Chondrocyte (in vitro differentiated cells): ENCODE data around the gene SEMA3C. TPM values are rescaled to one million over a fixed set of nuclear protein-coding genes. Genes with fewer than 3 reads are reported as not detected.

Source experiments
- DNase-seq: peaks from one replicate; pipeline ENCODE4 v3.0.0; 2021; ENCODE audit warnings: mixed read lengths, low spot score
- H3K27ac Mint-ChIP-seq: one replicate; pipeline ENCODE4 v1.8.0; 2021; ENCODE audit warnings: mild to moderate bottlenecking, moderate library complexity, mixed read lengths; ENCODE audit not compliant: unreplicated experiment
- H3K27me3 Mint-ChIP-seq: 2 replicates; pipeline ENCODE4 v1.8.0; 2021; ENCODE audit warnings: low read depth, mixed read lengths
- H3K36me3 Mint-ChIP-seq: 2 replicates; pipeline ENCODE4 v1.8.0; 2021; ENCODE audit warnings: low read depth, mixed read lengths
- H3K4me1 Mint-ChIP-seq: 2 replicates; pipeline ENCODE4 v1.8.0; 2021; ENCODE audit warnings: low read depth, mild to moderate bottlenecking, mixed read lengths
- H3K4me3 Mint-ChIP-seq: one replicate; pipeline ENCODE4 v1.8.0; 2021; ENCODE audit warnings: mild to moderate bottlenecking, moderate library complexity, mixed read lengths; ENCODE audit not compliant: unreplicated experiment
- H3K9me3 Mint-ChIP-seq: 2 replicates; pipeline ENCODE4 v1.8.0; 2021; ENCODE audit warnings: low read depth, mixed read lengths
- total RNA-seq: library from RNA; stranded (reverse); gene quantifications from 3 replicates; pipeline ENCODE4 v1.2.1, GENCODE V29; 2021
- TF ChIP-seq, protein P1 (sequence below): fragments of 200-600 bp; sonication (generic); IDR thresholded peaks from 2 replicates; pipeline ENCODE4 v1.5.0; 2021; ENCODE audit warnings: antibody characterized with exemption, mild to moderate bottlenecking, moderate library complexity

Gene SEMA3C
- total RNA-seq, 1 donor from 2014 or later, result 80.0 TPM

DNA sequence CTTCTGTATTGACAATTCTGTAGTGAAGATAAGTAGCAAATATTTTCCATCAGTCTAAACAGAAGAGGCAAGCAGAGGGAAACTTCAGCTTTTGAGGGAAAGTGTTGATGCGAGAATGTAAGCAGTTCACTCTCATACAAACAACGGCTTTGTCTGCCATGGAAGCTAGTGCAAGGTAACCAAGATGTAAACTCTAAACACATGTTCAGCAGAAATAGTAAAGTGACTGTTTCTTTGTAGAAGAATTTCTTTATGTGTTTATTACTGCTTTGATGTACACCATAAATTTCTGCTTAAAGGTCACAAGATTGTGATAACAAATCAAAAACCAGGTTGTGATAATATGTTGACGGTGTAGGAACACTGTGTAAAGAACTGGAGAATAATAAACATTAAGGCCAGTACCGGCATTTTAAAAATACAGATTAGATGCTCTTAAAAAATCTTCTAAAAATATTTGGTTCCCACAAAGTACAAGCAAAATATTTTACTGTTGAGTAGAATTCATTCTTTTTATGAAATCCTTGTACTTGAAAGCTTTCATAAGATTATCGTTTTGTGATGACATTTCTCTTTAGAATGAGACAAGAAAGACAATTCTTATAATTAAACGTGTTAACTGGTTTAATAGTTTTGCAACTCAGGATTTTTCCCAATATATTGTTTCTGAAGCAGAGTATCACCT, 34.2 kb downstream of the SEMA3C start:
- no peaks in the 10 kb centered on the region for H3K27me3 Mint-ChIP-seq
- no peaks in the 10 kb centered on the region for H3K36me3 Mint-ChIP-seq
- peaks cover 65% of the 10 kb centered on the region for H3K4me1 Mint-ChIP-seq
- H3K27ac Mint-ChIP-seq, result peak overlapping the region; percentile 92
- H3K4me3 Mint-ChIP-seq, result peak overlapping the region; percentile 1
- H3K9me3 Mint-ChIP-seq, result no peaks in the 10 kb centered on the region
- TF ChIP-seq, protein P1, sequence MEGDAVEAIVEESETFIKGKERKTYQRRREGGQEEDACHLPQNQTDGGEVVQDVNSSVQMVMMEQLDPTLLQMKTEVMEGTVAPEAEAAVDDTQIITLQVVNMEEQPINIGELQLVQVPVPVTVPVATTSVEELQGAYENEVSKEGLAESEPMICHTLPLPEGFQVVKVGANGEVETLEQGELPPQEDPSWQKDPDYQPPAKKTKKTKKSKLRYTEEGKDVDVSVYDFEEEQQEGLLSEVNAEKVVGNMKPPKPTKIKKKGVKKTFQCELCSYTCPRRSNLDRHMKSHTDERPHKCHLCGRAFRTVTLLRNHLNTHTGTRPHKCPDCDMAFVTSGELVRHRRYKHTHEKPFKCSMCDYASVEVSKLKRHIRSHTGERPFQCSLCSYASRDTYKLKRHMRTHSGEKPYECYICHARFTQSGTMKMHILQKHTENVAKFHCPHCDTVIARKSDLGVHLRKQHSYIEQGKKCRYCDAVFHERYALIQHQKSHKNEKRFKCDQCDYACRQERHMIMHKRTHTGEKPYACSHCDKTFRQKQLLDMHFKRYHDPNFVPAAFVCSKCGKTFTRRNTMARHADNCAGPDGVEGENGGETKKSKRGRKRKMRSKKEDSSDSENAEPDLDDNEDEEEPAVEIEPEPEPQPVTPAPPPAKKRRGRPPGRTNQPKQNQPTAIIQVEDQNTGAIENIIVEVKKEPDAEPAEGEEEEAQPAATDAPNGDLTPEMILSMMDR, result no peak
- DNase-seq, result no peak

DNA sequence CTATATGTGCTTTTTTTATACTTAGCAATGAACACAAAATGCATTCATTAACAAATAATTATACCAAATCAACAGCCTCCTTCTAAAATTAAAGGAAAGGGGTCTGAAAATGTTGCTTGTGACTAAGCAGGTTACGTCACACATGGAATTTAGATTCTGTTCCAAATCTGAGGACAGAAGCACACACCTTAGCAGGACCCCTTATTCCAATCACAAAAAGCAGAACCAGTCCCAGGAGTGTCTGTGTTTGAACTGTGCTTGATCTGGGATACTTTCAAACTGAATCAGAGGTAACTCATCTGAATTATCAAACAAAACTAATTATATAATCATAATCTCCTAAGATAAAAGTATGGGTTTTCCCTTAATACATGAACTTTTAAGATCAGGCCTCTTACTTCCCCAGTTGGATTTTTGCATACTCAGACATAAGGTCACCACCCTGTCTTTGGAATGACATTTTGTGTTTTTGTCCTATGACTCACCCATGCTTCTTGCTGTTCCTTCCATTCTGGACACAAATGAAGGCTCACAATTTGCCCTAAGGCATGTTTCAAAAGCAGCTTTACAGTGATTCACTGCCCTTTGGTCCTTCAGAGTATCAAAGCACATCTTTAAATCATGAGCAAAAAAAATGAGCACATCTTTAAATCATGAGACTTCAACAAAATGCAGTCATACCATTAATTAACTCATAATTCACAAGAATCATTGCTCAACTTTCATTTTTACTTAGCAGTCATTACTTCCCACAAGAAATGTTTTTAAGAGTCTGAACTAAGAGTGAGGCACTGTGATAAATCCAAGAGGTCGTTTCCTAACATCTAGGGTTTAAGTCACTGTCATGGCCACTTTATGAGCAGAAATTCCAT, 35.5 kb downstream of the SEMA3C start:
- no peak for DNase-seq
- Mint-ChIP-seq H3K4me3 (peak overlapping the region; percentile 23), H3K36me3 (no peaks in the 10 kb centered on the region), H3K27me3 (no peaks in the 10 kb centered on the region), H3K9me3 (no peaks in the 10 kb centered on the region), H3K4me1 (peaks cover 71% of the 10 kb centered on the region), H3K27ac (peak overlapping the region; percentile 92)
- TF ChIP-seq, protein P1, result no peak

DNA sequence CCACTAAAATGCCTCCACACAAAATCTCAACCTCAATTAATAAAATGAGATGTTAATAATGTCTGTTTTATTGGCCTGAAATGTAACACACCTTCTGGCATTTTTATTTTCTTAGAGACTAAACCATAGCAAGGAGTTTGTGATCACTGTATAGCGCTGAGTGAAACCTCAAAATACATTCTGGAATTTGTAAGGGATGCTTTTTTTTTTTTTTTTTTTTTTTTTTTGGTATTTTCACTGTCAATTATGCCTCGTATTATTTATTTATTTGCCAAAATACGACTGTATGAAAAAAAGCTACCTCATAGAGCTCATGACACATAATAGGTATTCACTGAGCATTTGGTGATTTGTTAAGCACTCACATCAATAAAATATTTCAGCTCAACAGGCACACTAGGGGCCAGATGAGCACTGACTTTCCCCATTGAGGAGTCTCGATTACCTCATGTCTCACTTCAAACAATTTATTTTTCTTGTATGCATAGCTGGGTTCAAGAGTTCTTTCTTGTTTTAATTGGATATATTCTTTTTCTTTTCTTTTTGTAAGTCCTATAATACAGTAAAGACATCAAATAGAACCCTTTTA, 36.5 kb downstream of the SEMA3C start:
- peak overlapping the region; percentile 46 for H3K27ac Mint-ChIP-seq

DNA sequence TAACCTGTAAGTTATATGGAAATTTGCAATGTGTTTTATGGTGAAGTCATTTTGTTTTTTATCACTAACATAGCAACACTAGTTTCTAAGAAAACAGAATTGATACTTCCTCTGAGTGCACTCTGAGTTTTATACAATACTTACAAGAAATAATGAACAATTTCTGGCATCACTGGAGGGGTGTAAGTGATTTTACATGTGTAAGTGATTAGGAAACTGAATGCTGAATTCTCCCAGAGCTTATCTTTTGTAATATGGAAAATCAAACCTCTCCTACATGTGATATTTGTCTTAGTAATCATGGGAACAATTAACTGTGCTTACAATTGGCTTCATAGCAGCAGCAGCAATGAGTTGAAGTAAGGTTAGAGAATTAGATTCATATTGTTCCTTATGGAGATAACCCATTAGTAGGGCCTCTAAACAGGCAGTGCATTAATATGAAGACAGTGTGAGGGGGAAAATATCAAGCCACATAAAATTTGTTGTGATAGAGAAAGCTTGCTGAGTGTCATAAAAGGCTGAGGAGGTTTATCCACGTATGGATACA, 37.4 kb downstream of the SEMA3C start:
- DNase-seq, result no peak
- Mint-ChIP-seq H3K27ac (peak overlapping the region; percentile 49), H3K4me1 (peaks cover 82% of the 10 kb centered on the region), H3K27me3 (no peaks in the 10 kb centered on the region), H3K36me3 (no peaks in the 10 kb centered on the region), H3K9me3 (no peaks in the 10 kb centered on the region), H3K4me3 (no peak overlapping the region)
- TF ChIP-seq, protein P1, result no peak

More for the DNA sequence above, 36.5 kb downstream of the SEMA3C start:
- Mint-ChIP-seq H3K36me3 (no peaks in the 10 kb centered on the region), H3K4me3 (no peak overlapping the region), H3K27me3 (no peaks in the 10 kb centered on the region), H3K9me3 (no peaks in the 10 kb centered on the region), H3K4me1 (peaks cover 74% of the 10 kb centered on the region)
- no peak for DNase-seq
- TF ChIP-seq, protein P1, result no peak

DNA sequence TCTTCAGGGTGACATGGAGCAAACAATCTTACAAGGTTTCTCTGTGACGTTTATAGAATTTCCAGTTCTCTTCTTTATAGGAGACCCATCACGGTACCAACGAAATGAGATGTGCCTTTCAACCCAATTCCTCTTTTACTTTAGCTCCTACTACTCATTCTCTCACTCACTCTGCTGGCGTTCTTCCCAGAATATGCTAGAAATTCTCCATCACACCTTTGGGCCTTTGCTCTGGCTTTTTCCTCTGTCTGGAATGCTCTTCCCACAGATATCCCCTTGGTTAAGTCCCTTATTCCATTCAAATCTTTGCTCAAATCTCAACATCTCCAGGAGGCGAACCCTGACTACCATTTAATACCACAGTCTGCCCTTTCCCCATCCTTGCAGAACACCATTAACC, 39.0 kb downstream of the SEMA3C start:
- Mint-ChIP-seq H3K4me1 (peaks cover 72% of the 10 kb centered on the region), H3K36me3 (no peaks in the 10 kb centered on the region), H3K27me3 (no peaks in the 10 kb centered on the region), H3K27ac (peak overlapping the region; percentile 14), H3K9me3 (no peaks in the 10 kb centered on the region), H3K4me3 (no peak overlapping the region)
- no peak for DNase-seq
- TF ChIP-seq, protein P1, result no peak
